Amniotic epithelial cell (primary cell): ENCODE results near the gene WRAP73.

Experiments
- DNase-seq: peaks from one replicate; pipeline ENCODE4 v3.0.0-alpha.2; 2010; ENCODE audit warnings: low read depth

WRAP73 gene

GRCh38 chr1:3611170-3612019, 38.5 kb downstream of the WRAP73 start, which contains the start of gene MEGF6:
MEGF6 (minus strand) TSS chr1:3611508; CDS start chr1:3611268, 240 bp downstream.
- no peak for DNase-seq

DNA sequence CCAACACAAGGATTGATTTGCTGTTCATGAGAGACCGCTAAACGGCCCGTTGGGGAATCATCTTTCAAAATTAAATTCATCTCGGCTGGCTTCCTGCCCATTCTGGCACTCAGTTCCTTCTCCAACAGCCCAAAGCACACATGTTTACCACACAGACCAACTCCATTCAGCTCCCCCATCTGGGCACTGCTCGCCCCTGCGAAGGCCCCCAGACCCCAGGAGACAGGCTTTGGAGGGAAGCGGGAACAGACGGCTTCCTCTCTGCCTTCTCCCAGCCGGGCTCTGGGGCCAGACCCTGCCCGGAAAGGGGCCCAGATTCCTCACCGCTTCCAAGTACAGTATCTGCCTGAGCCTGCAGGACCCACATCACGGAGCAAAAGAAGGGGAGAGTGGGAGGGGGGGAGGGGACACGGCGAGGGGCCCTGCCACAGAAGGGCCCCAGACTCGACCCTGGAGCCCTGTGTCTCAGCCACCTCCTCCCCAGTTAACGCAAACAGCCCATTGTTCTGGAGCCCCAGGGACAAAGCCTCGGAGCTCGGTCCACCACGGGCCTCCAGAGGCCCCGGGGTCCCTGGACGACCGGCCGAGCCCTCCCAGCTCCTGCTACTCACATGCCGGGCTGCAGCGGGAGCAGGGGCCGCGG, 39.3 kb downstream of the WRAP73 start:
- no peak for DNase-seq

GRCh38 chr1:3609769-3610526, 40.0 kb downstream of the WRAP73 start:
- DNase-seq: no peak

GRCh38 chr1:3609016-3609768, 40.7 kb downstream of the WRAP73 start:
- DNase-seq: no peak

DNA sequence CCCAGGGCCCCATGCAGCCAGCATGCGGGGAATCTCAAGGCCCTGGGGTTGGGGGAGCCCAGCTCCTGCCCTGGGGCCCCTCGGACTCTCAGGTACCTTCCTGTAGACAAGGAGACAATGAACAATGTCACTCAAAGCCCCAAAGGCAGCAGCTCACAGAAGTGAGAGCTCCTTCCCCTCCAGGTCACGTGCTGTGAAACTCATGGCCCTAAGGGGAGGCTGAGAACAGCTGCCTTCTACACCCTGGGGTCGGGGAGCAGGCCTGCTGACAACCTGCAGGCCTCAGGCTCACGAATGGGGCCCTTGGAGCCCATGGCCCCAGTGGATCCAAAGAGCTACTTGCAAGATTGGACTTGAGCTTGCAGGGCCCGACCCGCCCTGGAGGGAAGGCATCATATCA, 41.7 kb downstream of the WRAP73 start:
- no peak for DNase-seq

DNA sequence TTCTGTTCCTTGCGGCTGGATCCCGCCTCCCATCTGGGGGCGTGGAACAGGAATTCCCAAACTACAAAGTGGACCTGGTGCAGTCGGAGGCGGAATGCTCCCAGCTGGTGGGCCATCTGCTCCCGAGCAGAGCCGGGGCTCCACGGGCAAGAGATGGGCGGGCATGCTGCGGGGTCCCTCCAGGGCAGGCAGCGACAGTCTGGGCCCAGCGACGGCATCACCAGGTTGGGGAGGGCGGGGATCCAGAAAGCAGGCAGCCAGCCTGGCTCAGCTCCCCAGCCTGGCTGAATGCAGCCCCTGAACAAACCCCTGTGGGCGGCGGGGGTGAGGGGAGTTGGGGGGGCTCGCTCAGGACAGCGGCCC, 42.2 kb downstream of the WRAP73 start:
- no peak for DNase-seq

- DNase-seq: no peak
Measured at GRCh38 chr1:3606779-3607702, 42.9 kb downstream of the WRAP73 start.

DNA sequence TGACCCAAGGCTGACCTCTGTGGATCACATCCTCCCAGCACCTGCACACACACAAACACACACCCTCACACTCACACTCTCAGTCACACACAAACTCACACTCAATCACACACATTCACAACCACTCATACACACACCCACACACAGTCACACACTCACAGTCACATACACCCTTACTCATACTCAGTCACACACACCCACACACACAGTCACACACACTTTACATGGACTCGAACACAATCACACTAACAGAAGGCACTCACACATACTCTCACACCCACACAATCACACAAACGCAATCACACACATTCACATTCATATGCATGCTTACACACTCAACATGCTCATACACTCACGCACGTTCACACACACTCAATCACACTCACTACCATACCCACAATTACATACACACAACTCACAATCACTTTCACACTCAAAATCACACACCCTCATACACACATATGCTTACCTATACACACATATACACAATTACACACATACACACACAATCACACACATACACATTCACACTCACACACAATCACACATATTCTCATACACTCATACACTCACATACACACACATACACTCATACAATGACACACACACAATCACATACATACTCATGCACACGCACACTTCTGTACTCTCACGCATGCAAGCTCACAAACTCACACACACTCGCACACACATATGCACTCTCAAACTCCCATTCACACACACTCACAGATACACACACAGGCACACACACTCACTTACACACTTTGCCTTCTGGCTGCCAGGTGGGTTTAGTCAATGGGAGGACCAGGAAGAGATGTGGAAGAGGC, 44.7 kb downstream of the WRAP73 start:
- DNase-seq: no peak

GRCh38 chr1:3604468-3604974, 45.4 kb downstream of the WRAP73 start:
- no peak for DNase-seq

- no peak for DNase-seq
Measured at GRCh38 chr1:3603571-3604467, 46.1 kb downstream of the WRAP73 start.

GRCh38 chr1:3603156-3603555, 46.7 kb downstream of the WRAP73 start:
- no peak for DNase-seq

DNA sequence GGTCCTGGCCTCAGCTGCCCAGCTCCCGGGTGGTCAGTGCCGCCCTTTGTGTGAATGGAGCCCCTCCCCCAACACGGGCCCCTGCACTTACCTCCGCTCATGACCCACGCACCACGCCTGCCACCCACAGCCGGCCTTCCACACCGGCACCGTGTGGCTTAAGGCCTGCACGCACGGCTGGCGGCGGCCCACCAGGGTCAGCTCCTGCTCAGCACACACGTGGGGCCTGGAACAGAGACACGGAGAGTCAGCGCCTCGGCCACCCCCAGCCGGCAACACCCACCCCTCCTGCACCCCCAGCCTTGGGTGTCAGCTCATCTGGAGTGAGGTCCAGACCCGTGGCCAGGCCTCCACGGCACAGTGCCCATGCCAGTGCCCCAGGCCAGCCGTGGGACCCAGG, 47.5 kb downstream of the WRAP73 start:
- DNase-seq: no peak

GRCh38 chr1:3601743-3602142, 48.2 kb downstream of the WRAP73 start:
- DNase-seq: no peak

GRCh38 chr1:3600354-3600753, 49.5 kb downstream of the WRAP73 start:
- no peak for DNase-seq

- DNase-seq: no peak
Measured at GRCh38 chr1:3599816-3600215, 50.1 kb downstream of the WRAP73 start.

- no peak for DNase-seq
Measured at GRCh38 chr1:3599286-3599811, 50.6 kb downstream of the WRAP73 start.

DNA sequence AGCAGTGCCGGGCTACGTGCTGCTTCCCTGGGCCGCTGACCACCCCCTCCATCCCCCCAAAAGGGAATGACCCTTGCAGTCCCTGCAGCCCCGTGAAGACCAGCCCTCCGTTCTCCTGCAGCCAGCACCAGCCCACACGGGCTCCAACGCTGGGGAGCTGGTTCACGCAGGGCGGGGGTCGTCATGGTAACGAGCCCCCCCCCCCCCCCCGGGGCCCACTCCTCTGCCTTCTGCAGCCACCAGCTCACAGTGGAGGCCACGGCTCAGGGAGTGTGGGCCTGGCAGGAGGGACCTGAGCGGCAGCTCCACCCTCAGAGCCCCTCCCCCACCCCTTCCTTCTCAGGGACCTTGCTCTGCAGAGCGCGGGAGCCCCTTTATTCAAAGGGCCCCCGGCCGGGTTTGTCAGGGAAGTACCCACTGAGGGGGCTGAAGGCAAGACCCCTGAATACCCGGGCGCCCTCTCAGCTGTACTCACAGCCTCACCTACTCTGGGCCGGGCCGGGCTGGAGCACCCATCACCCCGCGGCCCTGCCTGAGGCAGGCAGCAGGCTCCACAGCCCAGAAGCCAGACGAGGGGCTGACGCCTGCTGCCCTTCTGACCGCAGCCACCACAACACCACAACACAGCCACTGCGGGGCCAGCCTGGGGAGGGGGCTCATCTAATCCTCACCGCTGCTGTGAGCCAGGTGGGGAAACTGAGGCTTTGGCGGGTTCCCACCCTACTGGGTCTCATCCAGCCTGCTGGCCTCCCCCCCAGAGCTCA, 51.2 kb downstream of the WRAP73 start:
- DNase-seq: no peak

- no peak for DNase-seq
Measured at GRCh38 chr1:3598051-3598491, 51.8 kb downstream of the WRAP73 start.
